ENCODE measurements around the gene STARD13.
A peak's percentile ranks its signal among the peaks of the same experiment; 100 is the strongest.

STARD13 gene, protein sequence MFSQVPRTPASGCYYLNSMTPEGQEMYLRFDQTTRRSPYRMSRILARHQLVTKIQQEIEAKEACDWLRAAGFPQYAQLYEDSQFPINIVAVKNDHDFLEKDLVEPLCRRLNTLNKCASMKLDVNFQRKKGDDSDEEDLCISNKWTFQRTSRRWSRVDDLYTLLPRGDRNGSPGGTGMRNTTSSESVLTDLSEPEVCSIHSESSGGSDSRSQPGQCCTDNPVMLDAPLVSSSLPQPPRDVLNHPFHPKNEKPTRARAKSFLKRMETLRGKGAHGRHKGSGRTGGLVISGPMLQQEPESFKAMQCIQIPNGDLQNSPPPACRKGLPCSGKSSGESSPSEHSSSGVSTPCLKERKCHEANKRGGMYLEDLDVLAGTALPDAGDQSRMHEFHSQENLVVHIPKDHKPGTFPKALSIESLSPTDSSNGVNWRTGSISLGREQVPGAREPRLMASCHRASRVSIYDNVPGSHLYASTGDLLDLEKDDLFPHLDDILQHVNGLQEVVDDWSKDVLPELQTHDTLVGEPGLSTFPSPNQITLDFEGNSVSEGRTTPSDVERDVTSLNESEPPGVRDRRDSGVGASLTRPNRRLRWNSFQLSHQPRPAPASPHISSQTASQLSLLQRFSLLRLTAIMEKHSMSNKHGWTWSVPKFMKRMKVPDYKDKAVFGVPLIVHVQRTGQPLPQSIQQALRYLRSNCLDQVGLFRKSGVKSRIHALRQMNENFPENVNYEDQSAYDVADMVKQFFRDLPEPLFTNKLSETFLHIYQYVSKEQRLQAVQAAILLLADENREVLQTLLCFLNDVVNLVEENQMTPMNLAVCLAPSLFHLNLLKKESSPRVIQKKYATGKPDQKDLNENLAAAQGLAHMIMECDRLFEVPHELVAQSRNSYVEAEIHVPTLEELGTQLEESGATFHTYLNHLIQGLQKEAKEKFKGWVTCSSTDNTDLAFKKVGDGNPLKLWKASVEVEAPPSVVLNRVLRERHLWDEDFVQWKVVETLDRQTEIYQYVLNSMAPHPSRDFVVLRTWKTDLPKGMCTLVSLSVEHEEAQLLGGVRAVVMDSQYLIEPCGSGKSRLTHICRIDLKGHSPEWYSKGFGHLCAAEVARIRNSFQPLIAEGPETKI

DNA sequence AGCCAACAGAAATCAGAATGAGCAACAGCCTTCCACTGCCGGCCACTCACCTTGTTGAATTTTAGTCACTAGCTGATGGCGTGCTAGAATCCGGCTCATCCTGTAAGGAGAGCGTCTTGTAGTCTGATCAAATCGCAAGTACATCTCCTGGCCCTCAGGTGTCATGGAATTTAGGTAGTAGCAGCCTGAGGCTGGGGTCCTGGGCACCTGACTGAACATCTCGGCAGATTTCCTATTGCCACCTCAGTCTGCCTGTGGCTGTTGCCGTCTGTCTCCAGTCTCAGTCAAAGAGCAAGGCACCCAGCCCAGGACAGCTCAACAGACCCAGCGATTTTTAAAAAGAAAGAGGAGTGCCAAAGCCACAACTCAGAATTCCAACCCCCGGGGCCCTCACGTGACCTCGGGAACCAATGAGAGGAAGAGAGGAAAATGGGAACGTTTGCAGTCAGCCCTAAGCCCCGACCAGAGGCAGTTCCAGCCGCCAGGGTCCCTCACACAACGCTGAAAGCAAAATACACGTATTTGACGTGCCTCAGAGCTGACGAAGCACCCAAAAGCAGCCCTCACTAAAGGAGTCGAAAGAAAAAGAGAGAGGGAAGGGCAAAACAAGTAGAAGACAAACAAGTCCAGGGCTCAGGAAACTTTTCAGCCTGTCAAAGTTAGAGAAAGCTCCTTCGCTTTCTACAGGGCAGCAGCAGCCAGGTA, at the start of gene STARD13:
Gene STARD13 (minus strand): TSS at position 336 of the 705 bp plus-strand sequence. CDS start 117 bp downstream, at position 219.
- DNase-seq = no peak

DNA sequence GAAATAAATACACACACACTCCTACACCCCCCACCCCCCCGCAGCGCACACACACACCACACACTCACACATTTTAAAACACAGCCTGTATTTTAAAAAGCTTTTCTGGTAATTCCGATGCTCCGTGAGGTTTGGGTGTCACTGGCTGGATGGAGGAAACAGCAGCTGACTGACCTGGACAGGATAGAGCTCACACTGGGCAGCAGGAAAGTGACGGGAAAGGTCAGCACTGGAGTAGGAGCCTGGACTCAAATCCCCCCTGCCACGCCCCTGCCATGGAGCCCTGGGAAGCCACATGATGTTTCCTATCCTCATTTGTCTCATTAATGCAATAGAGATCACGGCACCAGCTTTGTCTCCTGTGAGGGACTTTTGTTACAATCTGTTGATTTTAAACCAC, 49.3 kb upstream of the STARD13 start:
- no peak for DNase-seq

DNA sequence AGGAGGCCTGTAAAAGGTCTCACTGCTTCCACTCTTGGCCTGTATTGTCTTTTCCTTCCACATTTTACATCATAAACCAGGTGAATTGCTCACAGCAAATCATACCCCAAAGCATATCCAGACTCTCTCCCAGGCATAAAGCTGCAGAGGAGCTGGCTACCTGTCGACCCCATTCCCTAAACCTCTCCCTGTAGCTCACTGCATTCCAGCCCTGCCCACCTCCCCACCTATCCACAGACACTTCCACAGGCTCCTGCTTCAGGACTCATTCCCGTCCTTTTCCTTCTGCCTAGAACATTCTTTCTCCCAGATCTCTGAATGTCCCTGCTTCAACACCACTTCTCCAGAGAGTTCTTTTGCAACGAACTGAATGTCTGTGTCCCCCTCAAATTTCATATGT, 46.4 kb upstream of the STARD13 start:
- DNase-seq = no peak

DNA sequence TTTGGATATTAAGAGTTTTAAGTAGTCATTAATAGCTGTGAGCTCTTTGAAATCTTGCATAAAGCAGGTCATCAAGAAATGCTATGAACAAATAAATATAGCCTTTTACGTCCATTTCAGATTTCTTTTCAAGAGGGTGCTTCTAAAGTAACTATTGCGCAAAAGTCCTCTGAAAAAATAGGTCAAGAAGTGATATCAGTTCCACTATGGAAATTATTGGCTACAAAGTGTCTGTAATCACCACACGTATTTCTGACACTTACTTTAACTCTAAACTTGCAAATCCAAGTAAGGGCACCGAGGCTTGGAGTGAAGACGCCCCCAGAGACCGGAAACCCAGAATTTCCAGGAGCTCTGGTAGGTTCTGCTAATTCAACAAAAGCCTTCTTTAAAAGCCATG, 44.9 kb upstream of the STARD13 start:
- DNase-seq = peak; percentile 71

DNA sequence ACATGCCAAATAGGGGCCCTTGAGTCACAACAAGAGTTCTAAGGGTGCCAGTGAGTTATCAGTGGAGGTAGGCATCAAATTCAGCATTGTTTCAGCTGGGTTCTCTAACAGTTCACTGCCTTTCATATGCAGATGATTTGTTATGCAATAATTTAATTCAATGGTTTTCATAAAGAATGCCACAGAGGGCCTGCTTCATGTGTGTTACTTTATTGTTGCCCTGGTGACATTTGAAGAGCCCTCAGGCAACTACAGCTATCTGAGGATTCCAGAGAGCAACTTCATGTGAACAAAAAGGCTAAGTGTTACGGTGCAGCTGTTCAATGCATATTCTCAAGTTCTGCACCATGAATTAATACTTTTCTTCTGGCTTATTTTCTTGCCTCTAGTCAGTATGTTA, 43.1 kb upstream of the STARD13 start:
- peak; percentile 53 for DNase-seq

DNA sequence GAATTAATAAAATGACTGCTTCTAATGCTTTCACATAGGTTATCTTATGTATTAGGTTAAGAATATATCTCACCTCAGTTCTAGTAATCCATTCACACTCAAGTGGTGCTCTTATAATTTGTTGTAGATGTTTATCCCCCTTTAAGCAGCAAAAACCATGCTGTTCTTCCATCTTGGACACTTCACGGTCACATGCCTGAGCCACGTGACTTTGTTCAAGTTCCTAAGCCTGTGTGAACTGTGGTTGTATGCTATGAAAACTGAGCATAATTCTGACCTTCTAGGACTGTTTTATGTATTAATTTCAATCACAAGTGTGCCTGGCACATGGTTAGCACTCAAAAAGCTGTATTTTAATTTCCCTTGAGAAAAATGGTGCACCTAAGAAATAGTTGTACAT, 41.2 kb upstream of the STARD13 start:
- no peak for DNase-seq

DNA sequence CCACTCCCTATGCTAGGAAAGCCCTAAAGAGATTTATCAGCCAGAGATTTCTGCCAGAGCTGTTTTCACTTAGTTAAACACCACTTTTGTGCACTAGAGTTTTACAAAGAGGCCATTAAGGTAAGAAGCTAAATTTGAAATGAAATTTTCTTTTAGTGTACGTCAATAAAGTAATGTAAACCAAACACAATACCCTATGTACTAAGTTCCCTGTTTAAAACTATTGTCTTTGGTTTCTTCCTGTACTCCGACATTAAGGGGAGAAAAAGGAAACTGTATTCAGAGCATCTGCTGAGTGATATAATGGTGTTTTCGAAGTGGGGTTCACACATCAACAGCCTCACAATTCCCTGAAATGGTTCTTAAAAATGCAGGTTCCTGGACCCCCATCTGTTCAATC, 40.7 kb upstream of the STARD13 start:
- no peak for DNase-seq

DNA sequence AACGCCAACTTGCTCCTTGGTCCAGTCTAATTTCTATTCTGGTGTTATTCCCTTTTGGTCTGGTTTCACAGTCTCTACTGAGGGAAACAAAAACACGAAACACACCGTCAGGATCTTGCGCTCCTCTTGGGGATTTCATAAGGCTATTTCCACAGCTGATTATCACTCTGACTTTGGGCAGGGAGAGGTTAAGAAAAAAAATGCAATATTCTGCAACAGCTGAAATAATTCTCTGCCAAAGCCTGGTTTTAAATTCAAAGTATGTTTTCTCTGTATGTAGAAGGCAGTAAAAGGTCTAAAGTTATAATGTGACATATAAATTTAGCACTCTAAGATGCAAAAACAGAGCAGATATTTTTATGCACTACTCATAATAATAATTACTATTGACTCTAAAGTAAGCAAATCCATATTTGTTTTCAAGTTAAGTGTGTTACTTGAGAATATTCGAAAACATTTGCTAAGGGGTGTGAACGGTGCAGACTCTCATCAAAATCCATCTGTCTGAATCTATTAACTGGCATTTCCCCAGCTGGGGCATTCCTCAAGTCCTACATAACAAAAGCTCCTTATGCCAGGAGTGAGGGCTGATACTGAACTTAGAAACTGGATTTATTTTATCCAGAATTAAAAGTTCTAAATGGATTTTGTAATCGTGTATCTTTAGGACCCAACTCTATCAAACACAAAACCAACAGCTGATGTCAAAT, 38.4 kb upstream of the STARD13 start:
- no peak for DNase-seq

DNA sequence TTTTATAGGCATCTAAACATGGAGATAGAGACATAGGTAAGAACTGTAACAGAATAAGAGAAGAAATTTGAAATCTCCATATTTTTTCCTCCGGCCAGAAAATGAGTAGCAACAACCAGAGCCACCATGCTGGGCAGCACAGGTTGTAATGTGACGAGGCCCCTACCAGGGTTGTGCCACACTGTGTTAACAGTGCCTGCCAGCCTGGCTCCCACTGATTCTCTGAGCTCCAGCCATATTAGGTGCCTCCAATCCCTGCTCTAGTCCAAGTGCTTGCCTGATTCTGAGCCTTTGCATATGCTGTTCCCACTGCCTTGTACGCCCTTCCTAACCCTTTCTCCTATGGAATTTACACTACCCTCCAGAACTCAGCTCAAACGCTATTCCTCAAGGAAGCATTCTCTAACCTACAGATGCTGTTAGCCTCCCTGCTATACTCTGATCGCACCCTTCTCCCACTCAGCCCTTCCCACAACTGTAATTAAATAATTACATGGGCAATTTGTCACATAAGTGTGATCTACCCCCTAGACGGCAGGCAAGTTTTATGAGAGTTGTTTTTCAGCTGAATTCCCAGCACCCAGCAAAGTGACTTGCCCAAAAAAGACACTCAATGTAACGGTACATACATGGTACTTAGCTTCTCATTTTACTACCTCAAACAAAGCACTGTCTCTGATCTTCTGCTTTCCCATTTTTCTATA, 37.6 kb upstream of the STARD13 start:
- DNase-seq = peak; percentile 67

DNA sequence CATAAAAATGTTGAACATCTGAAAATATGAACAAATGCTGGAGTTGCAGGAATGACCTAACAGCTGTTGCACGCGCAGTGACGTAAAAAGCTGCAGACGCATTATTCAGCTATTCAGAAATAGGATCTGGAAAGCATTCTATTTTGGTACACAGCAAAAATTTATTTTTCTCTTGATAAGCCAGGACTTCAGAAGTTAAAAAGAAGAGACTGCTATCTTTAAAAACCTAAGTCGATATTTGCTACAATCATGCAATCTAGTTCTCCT, 36.9 kb upstream of the STARD13 start:
- DNase-seq = no peak

DNA sequence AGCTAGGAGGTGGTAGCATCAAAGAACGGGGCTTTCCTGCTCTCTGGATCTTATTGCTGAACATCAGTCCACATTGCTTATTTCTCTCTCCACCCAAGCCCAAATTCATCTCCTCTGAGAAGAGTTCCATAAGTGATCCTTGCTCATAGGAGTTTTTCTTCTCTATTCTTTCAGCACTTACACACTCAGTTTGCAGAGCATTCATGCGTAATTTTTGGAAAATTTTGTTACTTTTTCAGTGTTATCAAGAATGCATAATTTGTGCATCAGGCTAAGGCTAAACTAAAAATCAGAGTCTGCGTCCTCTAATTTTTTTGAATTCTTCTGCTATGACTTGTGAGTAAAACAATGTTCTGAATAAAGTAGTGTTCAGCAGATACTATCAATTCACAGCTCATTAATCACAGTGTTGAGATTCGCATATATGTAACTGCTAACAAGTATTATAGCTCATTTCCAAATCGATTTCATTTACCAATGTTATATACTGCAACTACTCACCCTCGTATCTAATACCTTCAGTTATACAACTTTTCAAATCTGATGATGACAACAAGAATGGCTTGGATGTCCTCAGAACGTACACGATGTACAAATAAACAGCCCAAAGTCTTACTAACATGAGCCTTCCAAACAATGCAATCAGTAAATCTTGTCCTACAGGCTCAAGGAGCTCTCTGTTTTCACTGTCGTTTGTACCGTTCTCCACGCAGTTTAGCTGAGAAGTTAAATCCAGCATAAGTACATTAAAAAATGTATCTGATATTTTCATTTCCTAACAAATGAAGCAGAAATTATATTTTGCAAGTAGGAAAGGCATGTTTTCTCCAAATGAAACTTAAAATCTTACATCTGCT, 36.4 kb upstream of the STARD13 start:
- DNase-seq = no peak

DNA sequence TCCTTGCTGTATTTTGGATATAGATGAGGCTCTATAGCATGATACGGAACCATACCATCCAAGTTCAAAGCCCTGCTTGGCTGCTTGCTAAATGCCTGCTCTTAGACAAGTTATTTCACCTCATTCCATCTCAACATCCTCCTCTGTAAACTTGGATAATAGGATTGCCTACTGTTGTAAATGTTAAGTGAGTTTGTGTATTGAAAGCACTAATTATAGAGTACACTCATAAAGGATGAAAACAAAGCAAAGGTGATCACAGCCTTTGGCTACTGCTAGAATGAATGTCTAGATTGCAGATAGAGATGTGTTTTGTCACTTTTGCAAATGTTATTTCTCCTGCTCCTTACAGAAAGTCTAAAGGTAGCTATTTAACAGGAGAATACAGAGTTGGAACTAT, 34.3 kb upstream of the STARD13 start:
- DNase-seq = no peak

DNA sequence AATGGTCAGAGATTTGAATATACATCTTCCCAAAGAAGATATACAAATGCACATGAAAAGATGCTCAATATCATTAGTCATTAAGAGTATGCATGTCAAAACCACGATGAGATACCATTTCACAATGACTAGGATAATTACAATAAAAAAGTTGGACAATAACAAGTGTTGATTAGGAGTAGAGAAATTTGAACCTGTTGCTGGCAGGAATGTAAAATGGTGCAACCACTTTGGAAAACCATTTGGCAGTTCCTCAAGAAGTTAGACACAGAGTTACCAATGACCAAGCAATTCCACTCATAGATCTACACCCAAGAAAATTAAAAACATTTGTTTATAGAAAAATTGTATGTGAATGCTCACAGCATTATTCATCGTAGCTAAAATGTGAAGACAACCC, 33.2 kb upstream of the STARD13 start:
- DNase-seq = no peak

DNA sequence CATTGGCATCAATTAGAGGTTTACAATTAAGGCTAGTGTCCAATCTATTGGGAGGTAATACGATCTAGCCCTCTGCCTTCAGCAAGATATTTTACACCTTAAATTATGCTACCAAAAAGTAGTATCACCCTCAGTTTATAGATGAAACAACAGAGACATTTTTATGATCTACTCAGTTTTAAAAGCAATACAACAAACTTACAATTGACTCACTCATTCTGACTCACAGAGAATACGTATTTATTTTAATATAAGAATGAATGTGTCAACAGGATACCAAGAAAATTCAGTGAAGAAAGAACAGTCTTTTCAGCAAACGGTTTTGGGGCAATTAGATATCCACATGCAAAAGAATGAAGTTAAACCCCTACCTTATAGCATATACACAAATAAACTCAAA, 32.5 kb upstream of the STARD13 start:
- DNase-seq = no peak

DNA sequence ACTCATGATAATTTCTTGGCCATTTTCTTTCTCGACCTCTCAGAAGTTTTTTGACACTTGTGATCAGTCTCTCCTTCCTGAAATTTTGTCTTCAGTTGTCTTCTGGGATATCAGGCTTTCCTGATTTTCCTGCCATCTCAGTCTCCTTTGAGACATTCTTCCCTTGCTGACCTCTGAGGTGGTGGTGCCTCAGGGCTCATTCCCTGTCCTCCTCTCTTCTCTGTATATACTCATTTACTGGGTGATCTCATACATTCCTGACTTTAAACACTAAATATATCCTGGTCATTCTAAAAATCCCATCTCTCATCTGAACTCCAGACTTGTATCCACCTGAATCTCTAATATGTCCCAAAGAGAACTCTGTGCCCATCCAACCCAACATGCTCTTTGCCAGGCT, 31.3 kb upstream of the STARD13 start:
- DNase-seq = no peak

DNA sequence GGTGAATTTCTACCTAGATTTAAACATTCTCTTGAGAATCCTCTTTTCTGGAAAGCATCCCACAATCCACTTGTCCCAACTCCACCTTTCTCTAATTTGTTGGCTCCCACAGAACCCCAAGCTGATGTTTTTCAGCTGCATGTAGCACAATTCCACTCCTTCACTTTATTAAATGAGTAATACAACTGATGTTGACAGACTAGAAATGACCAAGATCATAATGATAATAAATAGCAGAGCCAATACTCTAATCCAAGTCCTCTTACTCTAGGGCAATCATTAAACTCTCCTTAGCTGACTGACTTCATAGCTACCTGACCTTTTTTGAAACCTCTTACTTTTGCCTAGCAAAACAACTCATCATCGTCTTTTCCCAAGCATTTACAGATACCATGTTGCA, 27.9 kb upstream of the STARD13 start:
- no peak for DNase-seq

DNA sequence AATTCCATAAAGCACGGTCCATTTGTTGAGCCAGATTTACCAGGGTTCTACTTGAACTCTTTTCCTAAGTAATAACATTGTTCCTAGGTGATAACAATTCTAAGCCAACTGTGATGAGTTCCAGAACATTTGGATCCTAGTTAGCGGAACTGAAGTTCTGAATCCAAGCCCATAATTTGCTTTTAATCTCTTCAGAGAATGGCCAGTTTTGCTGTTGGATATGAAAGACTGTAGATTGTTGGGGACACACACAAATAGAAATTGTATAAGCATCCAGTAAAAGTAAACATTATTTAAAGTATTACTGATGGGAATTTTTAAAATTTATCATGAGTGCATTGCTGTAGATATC, 27.3 kb upstream of the STARD13 start:
- DNase-seq = no peak

DNA sequence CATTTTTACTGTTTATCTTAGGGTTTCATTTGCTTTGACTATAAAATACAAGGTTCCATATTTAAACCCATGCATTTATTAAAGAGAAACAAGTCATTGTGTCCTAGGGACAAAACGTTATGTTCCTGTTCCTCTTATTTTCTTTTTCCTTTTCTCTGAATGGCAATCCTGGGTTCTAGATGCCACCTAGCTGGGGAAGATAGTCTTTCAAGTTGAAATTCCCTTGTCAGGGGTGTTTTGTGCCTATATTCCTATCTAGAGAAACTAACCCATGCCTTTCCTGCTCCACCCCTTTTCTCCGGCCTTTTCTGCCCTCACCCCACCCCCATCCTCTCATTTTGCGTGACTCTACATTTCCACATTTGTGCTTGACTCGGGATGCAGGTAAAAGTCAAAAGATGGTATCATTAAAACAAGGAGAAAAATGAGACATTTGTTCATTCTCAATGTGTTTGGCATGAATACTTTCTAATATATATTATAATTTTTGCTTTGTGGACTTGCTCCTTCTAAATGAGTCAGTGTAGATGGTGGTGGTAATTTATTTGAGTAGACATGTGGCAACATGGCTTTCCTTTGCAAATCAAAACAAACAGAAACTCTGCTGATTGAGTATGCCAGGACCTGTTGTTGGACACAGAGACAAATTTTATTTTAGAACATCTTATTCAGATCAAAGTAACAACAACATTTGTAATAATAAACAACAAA, 26.8 kb upstream of the STARD13 start:
- no peak for DNase-seq

DNA sequence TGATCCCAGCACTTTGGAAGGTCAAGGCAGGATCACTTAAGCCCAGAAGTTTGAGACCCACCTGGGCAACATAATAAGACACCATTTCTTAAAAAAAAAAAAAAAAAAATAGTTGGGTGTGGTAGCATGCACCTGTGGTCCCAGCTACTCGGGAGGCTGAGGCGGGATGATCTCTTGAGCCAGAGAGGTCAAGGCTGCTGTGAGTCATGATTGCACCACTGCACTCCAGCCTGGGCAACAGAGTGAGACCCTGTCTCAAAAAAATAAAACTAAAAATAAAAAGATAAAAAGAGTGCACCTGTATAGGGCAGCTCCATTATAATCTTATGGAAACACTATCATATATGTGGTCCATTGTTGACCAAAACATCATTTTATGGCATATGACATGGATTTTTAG, 25.5 kb upstream of the STARD13 start:
- no peak for DNase-seq

DNA sequence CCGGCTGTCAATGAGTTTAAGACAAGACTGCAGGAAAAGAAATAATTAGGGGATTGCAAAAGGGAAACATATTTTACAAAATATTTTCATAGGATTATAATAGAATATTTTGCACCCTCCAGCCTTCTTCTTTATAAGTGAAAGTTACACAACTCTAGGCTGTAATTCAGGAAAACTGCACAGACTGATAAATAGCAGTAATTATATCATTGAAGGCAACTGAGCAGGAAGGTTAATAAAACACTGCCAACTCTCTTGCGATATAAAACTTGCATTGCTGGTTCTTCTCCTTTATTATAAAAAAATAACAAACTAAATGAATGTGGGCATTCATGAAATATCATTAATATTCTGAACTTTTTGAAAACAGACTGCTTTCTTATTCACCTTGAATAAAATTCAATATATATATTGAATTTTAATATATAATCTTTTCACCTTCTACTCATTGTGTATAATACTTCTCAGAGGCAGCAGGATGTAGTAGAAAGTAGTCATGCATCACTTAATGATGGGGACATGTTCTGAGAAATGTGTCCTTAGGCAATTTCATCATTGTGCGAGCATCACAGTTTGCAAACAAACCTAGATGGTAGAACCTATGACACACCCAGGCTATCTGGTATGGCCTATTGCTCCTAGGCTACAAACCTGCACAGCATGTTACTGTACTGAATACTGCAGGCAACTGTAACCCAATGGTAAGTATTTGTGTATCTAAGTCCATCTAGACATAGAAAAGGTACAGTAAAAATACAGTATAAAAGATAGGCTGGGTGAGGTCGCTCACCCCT, 24.9 kb upstream of the STARD13 start:
- no peak for DNase-seq

Data from DMS79 (cell line).